ENCODE results near the gene GRK2. TPM values are rescaled to one million over a fixed set of nuclear protein-coding genes. Genes with fewer than 3 reads are reported as not detected.
A peak's percentile ranks its signal among the peaks of the same experiment; 100 is the strongest.

The GRK2 gene
- total and polyA plus RNA-seq, 9 of the 15 experiments (the other 6 are each of a cell fraction or from before 2014, with no cell fraction given), result 0.24 to 95.8 (median 56.5) TPM

- Histone ChIP-seq H3K27me3 (ENCODE audit: control insufficient read depth in 2 of 2, insufficient read depth in 2 of 2, low read length in 2 of 2) (no peaks in the 10 kb centered on the region), H3K4me3 (no peak overlapping the region), H3K9ac (ENCODE audit: insufficient read depth in 1 of 2, low read depth in 2 of 2, low read length in 2 of 2) (no peak overlapping the region), H3K9me3 (replicated peaks; ENCODE audit: control insufficient read depth, insufficient read depth, low read depth, low read length) (no peaks in the 10 kb centered on the region), H3K4me2 (ENCODE audit: insufficient read depth, low read length) (no peak overlapping the region), H4K20me1 (replicated peaks; ENCODE audit: control insufficient read depth, insufficient read depth, low read length) (no peaks in the 10 kb centered on the region), H3K9me1 (ENCODE audit: control insufficient read depth, insufficient read depth, low read length) (no peaks in the 10 kb centered on the region), H3K4me1 (replicated peaks in 1 of 2; ENCODE audit: control insufficient read depth in 2 of 2, insufficient read depth in 2 of 2, low read length in 2 of 2) (peaks cover 0 to 47% of the 10 kb centered on the region in 2 experiments; a peak in 2 of 5 replicates), H3K36me3 (ENCODE audit: control insufficient read depth, insufficient read depth, low read length) (peaks cover 32% of the 10 kb centered on the region; the same call in 2 of the 3 replicates), H3K79me2 (ENCODE audit: control insufficient read depth, insufficient read depth, low read length) (no peaks in the 10 kb centered on the region), H2AFZ (ENCODE audit: low read depth, low read length) (no peak overlapping the region), H3K27ac (ENCODE audit: extremely low read depth, low read depth, low read length) (no peak overlapping the region)
- in situ Hi-C loops (cut with MboI) (no loop called here), intact Hi-C loops (cut with micrococcal nuclease) (no loop called here)
- ChIA-PET CTCF (ENCODE audit: low intra/inter-chr PET ratio) (no interaction called here), POLR2A (interaction anchor here (0.6 to 0.8 kb wide), 2 partner anchors 10 to 25 kb away, joined by 4 to 5 read pairs; no protein-coding TSS in a partner anchor)
- TF ChIP-seq POLR2G (IDR thresholded peaks at IDR 0.05; ENCODE audit: low read depth, low read length) (peak; percentile 21), ZNF766 (CRISPR knock-in tag; conservative IDR thresholded peaks at IDR 0.05) (no peak), ZNF316 (IDR thresholded peaks at IDR 0.05) (no peak), MIER1 (IDR thresholded peaks at IDR 0.05; ENCODE audit: low read depth) (no peak), NR3C1 (CRISPR knock-in tag; IDR thresholded peaks at IDR 0.05) (no peak), ZBTB11 (CRISPR knock-in tag; IDR thresholded peaks at IDR 0.05) (0 out of 6 replicates have a peak, but pooled peaks of 1 of the 3 experiments have one; percentile 37), ZBTB33 (CRISPR knock-in tag; IDR thresholded peaks at IDR 0.05) (peak; percentile 91), RBFOX2 (IDR thresholded peaks at IDR 0.05; ENCODE audit: low read depth, low read length) (0 out of 2 replicates have a peak, but pooled peaks have one; percentile 34), ARID4B (CRISPR knock-in tag; IDR thresholded peaks at IDR 0.05) (no peak)
- DNase-seq (ENCODE audit: extremely low read depth in 1 of 4, low spot score in 3 of 4) (peak in 1 of 4 experiments; percentile 9), FAIRE-seq (no peak), ATAC-seq (peak; percentile 27; the same call in 1 of the 3 replicates)
- no TSS peak for BruUV-seq (replicated peaks)
- 66% methylated on average over 27 of the region's 43 CpGs for WGBS (ENCODE audit: insufficient coverage, low coverage, missing lambda C conversion rate)
Observed at GRCh38 chr11:67303835-67304411, 37.6 kb downstream of the GRK2 start.

Data from K562 (cell line).